GM18499 (cell line): Measurements from ENCODE around the gene ANXA2.
"Not testable (repeated sequence)": the region's sequence is repeated elsewhere in the genome, so short reads cannot be mapped to it uniquely, and the experiment has no call there.

Source experiments
- ATAC-seq: cut with Tn5 transposase; IDR thresholded peaks from one replicate; pipeline ENCODE4 v1.9.1; 2021; ENCODE audit warnings: moderate number of reproducible peaks; ENCODE audit not compliant: insufficient read depth, unreplicated experiment

ANXA2 gene

GRCh38 chr15:60346653-60347052 lies 51.1 kb downstream of the ANXA2 start:
- no peak for ATAC-seq

GRCh38 chr15:60346077-60346476 lies 51.7 kb downstream of the ANXA2 start:
- ATAC-seq: no peak

- ATAC-seq: no peak
Measured at GRCh38 chr15:60345598-60345997, 52.2 kb downstream of the ANXA2 start.

- ATAC-seq: no peak
Measured at GRCh38 chr15:60344987-60345386, 52.8 kb downstream of the ANXA2 start.

GRCh38 chr15:60344461-60344860 lies 53.3 kb downstream of the ANXA2 start:
- no peak for ATAC-seq

- ATAC-seq: no peak
Measured at GRCh38 chr15:60343221-60343970, 54.4 kb downstream of the ANXA2 start.

- no peak for ATAC-seq
Measured at GRCh38 chr15:60340207-60340921, 57.4 kb downstream of the ANXA2 start.

- no peak for ATAC-seq
Measured at GRCh38 chr15:60339236-60339635, 58.5 kb downstream of the ANXA2 start.

- no peak for ATAC-seq
Measured at GRCh38 chr15:60338810-60339209, 59.0 kb downstream of the ANXA2 start.

- no peak for ATAC-seq
Measured at GRCh38 chr15:60337076-60337475, 60.7 kb downstream of the ANXA2 start.

GRCh38 chr15:60335296-60335695 lies 62.5 kb downstream of the ANXA2 start:
- not testable (repeated sequence) for ATAC-seq

- ATAC-seq: no peak
Measured at GRCh38 chr15:60328852-60329443, 68.8 kb downstream of the ANXA2 start.

GRCh38 chr15:60326824-60327654 lies 70.7 kb downstream of the ANXA2 start:
- ATAC-seq: no peak

GRCh38 chr15:60326343-60326742 lies 71.4 kb downstream of the ANXA2 start:
- no peak for ATAC-seq

- ATAC-seq: no peak
Measured at GRCh38 chr15:60325905-60326304, 71.9 kb downstream of the ANXA2 start.

GRCh38 chr15:60324706-60325438 lies 72.9 kb downstream of the ANXA2 start:
- ATAC-seq: no peak

GRCh38 chr15:60323322-60323721 lies 74.5 kb downstream of the ANXA2 start:
- no peak for ATAC-seq

- no peak for ATAC-seq
Measured at GRCh38 chr15:60320365-60320764, 77.4 kb downstream of the ANXA2 start.

GRCh38 chr15:60318216-60318867 lies 79.4 kb downstream of the ANXA2 start:
- ATAC-seq: no peak
